Body of pancreas (tissue), 4 donors: Measurements from ENCODE around the gene DSCAM.

Experiments
- CTCF ChIP-seq, 7 experiments: fragments of 450-650 bp in 4 of 7; fragments of 200-600 bp in 3 of 7; sonication (generic) in 3 of 7; IDR thresholded peaks; one replicate each; pipeline ENCODE4 v1.5.1; 2016 to 2019; ENCODE audit warnings: antibody characterized with exemption in 7 of 7
- POLR2A ChIP-seq, 3 donors: fragments of 450-650 bp; IDR thresholded peaks; one replicate each; pipeline ENCODE4 v1.6.1; 2016; ENCODE audit warnings: antibody characterized with exemption in 3 of 3, mild to moderate bottlenecking in 2 of 3

- TF ChIP-seq POLR2A (IDR thresholded peaks at IDR 0.05) (no peak), CTCF (IDR thresholded peaks at IDR 0.05) (no peak)
Observed at GRCh38 chr21:40300300-40300699, 546.7 kb downstream of the DSCAM start.
